Fibroblast of skin of right quadriceps (primary cell): ENCODE data around the gene PIK3C3.
A peak's percentile ranks its signal among the peaks of the same experiment; 100 is the strongest.

Experiments
- DNase-seq: peaks from one replicate; pipeline ENCODE4 v3.0.0-alpha.2; 2013

The PIK3C3 gene

DNA sequence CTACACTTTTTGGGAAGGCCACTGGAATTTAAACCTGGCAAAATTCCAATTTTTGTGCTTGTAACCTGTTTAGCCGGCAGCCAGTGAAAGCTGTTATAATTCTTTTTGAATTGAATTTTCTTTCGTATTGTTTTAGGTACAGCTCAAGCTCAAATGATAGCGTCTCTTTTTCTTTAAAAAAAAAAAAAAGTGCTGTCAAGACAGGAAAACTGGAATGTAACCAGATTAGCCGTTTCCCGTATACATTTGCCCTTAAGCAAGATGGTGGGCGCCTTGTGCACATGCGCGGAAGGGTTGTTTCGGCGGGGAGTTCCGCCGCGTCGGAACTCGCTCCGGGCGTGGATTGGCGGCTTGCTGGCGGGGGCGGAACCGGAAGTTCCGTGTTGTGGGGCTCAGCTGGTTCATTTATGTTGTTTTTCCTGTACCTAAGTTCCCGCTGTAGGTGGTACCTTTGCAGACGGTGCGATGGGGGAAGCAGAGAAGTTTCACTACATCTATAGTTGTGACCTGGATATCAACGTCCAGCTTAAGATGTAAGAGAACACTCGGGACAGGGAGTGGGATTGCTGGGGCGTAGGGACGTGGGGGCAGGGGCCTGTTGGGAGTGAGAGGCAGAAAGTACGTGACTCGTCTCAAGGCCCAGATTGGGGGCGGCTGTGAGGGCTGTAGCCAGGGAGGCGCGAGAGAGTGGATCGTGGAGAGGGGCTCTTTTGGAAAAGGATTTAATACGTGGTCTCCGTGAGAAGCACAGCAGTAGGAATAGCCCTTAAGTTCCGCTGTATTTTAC lies at the start of gene PIK3C3:
PIK3C3 (plus strand) TSS at position 408 of the 787 bp plus-strand sequence; CDS start at position 466, 58 bp downstream.
- peak; percentile 97 for DNase-seq

DNA sequence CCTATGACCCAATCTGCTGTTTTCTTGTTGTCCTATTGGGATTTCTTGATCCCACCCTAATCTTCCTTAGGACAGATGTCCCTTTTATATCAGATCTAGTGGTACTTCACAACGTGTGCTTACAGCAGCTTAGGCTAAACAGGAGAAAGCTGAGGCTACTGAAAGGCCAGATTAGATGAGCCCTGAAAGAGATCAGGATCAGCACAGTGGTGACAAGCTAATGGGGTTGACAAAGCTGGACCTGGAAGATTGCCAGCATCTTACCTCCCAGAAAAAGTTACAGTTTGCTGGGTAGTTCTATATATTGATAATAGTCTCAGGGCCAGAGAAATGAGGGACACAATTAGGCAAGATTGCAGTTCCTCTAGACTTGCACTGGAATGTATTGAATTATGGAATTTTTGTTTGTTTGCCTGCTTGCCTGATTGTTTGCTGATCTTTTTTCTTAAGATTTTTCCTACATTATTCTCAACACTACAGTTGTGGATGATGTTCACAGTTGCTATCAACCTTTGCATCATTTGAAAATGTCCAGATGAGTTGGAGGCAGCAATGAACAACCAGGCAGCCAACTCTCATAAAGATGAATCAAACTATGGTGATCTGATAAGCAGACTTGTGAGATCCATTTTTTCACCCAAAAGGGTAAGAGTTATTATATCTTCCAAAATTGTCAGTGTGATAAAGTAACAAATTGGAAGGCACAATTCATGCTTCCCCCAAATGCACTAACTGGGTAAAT lies 49.1 kb upstream of the PIK3C3 start:
- DNase-seq = no peak

DNA sequence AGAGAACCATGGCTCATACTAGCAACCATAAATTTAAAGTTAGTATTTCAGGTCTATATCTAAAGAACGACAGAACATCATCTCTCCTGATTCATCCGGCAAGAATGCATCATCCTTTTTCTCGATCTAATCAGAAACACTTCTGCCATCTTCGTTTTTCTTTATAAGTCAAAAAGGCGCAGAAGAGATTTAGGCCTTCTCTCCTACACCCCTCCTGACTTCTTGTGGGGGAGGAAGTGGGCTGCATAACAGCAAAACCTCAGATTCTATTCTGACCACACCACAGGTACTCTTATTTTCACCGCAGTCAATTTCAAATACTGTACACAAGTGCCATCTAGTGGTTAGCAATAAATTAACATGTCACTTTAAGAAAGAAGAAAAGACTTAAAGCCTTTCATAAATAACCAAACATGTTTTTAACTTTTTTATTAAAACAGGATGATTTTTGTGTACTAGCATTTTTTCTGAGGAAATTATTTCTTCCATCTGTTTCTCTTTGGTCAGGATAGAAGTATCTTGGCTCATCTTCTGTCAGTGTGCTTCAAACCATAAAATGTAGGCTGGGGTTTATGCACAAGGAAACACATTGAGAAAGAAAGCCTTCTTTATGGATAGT lies 48.4 kb upstream of the PIK3C3 start:
- DNase-seq = peak; percentile 73

DNA sequence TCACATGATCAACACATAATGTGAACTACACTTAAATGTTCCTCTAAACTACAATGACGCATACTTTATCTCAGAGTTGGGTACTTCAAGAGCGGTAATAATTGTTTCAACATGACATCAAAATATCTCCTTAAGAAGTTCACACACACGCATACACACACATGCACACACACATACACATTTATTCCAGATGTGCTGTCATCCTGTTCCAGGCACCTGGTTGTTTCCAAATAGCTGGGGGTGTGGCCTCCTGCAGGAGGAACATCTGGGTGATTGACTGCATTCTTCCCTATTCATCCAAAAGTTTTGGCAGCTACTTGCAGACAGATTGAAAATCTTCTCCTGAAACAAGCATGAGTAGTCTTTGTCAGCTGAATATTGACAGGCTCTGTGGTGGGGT lies 37.9 kb upstream of the PIK3C3 start:
- peak; percentile 21 for DNase-seq

DNA sequence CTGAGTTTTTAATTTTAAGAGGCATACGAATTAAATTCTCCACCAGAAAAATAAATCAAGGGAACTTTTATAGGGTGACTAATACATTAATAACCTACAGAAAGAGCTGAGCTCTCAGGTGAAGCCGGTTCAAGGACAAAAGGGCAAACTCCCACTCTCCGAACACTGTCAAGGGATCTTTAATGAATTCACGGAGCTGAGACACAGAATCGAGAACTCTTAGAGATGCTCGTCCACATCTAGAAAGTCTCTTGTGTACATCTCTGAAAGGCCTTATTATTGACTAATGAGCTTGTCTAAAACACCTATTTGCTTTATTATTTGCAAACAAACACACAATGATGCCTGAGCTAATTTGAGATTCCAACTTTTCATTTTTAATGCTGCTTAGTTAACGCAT lies 33.3 kb upstream of the PIK3C3 start:
- DNase-seq = no peak

DNA sequence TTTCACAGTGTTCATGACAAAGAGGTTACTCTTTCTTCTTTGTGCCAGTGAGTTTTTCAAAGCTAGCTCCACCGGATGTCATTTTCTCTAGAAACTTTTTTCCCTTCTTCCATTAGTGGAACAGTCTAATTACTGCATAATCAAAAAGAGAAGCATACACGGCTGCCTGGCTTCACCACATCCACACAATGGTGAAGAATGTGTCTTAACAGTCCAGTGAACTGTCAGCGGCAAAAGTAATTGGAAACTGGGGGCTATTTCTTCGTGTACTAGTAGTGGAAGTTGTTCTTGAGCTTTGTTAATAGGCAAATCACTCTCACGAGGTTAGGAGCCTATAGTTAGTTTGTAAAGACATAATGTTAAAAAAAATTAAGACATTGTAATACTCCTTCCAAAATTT lies 32.9 kb upstream of the PIK3C3 start:
- DNase-seq = no peak

DNA sequence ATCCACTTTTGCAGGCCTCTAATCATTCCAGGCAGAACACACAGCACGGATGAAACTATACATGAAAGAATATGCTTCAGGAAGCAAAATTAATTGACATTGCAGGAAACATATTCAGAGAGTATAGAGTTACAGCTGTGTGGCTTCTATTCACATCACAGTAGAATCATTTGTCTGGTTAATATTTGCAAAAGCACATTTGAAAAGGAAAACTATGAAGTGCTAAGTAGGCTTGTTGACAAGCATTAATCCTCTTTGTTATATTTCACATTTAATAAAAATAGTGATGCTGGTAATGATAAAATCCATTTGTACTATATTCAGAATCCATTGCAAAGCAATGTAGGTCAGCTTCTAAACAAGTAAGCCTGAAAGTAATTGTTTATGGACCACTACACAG lies 32.2 kb upstream of the PIK3C3 start:
- no peak for DNase-seq

DNA sequence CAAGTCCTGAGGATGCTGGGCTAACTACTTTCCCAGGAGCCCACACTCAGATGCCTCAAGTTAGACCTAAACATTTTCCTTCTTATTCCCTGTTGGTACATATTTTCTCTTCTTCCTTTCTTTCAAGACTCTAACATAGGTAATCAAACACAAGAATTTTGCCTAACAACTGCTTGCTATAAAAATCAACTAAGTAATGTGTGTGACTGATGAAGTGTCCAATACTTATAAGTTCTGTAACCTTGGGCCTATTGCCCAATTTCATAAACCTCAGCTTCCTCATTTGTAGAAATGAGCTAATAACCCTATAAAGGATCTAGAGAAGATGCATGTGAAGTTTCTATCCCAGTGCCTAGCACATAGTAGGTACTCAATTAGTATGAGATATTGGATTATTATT lies 31.6 kb upstream of the PIK3C3 start:
- no peak for DNase-seq

DNA sequence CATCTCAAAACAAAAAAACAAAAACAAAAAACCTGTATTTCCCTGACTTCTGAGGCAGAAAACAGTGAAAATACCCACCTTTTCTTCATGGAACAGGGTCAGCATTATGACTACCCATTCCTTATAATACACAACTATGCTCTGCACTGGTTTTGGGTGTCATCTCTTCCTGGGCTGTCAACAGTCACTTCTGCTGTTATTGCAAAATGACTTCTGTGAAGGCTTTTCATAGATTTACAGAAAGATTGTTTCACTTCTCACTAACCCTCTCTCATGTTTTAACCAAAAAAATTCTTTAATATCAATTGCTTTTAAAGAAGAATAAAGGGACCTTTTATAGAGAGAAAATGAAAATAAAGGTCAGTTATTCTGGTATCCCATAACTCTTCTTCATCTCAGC lies 26.5 kb upstream of the PIK3C3 start:
- no peak for DNase-seq

DNA sequence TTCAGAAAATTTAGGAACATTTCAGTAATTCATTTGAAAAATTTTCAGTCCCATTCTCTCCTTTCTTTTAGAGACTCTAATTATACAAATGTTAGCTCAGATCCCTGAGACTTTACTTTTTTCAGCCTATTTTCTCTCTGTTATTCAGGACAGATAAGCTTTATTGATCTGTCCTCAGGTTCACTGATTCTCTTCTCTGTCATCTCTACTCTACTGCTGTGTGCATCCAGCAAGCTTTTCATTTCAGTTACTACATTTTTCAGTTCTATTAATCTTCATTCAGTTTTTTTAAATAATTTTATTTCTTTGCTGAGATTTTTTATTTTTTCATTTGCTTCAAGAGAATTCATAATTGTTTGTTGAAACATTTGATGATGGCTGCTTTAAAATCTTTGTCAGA lies 22.1 kb upstream of the PIK3C3 start:
- no peak for DNase-seq

DNA sequence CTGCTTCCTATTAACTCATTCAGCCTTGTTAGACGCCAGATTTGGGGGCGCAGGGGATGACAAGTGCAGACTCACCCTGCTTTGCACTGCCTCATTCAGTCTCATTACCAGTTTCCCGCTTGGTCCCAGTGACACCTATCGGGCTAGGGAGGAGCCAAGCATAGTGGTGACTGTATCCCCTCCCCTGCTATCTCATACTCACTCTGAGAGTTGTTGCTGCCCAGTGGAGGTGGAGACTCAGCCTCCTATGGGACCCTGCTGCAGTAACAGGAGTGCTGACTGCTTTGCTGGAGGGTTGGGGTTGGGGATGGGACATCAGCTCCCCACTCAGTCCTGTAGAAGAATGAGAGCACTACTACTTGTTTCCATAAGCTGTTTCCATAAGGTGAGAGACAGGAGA lies 21.3 kb upstream of the PIK3C3 start:
- DNase-seq = no peak

DNA sequence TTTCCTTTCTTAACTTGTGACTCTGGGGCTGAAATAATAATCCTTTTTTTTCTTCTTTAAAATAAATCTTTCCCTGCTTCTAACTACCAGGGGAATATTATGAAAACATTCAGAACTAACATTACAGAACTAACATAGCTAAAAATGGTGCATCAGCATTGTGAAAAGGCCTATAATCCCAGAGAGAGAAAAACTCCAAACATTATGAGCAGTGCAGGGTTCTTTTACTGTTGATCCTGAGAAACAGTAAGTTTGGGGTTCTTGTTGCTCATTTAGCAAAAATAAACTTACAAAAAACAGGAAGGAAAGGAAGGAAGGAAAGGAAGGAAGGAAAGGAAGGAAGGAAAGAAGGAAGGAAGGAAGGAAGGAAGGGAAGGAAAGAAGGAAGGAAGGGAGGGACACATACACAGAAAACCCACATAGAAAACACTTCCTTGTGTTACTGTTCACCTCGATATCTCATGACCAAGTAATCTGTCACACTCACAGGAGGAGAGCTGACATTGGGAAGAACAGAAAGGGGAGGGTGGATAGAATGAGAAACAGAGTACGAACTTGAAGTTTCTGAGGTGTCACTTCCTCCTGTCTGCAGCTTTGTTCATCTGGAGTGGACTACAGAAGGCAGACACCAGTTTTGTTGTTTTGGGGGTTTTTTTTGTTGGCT lies 18.4 kb upstream of the PIK3C3 start:
- DNase-seq = no peak

DNA sequence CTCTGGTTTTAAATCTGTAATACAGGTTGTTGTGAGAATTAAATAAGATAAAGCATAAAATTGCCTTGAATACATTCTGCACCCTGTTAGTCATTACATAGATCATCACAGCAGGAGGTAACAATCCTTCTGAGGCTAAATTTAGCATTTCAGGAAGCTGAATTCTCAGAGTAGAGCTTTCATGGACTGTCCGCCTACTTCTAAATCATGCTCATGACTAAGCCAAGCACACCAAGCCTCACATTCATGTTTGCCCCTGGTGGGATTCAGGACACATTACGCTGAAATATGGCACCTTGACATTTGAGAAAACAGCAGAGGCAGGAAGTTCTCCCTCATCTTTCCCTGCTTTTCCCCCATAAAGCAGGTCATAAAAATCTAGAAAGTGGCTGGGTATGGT lies 16.6 kb upstream of the PIK3C3 start:
- DNase-seq = peak; percentile 97

DNA sequence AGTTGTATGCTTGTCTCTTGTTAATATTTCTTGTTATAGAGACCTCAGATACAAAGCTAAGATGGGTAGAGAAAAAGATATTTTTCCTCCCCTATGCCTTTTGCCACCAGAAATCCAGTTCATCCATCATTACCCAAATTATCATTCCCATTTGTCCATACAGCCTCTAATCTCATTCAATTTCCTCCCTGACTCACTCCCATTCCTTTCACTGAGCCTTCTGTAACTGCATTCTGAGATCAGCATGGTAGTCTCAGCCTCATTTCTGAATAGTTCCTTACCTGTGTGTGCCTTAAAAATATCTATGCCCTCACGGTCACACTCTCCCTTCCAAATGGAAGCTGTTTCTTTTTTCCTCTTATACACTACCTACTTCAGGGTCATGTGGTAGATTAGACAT lies 15.7 kb upstream of the PIK3C3 start:
- peak; percentile 34 for DNase-seq

DNA sequence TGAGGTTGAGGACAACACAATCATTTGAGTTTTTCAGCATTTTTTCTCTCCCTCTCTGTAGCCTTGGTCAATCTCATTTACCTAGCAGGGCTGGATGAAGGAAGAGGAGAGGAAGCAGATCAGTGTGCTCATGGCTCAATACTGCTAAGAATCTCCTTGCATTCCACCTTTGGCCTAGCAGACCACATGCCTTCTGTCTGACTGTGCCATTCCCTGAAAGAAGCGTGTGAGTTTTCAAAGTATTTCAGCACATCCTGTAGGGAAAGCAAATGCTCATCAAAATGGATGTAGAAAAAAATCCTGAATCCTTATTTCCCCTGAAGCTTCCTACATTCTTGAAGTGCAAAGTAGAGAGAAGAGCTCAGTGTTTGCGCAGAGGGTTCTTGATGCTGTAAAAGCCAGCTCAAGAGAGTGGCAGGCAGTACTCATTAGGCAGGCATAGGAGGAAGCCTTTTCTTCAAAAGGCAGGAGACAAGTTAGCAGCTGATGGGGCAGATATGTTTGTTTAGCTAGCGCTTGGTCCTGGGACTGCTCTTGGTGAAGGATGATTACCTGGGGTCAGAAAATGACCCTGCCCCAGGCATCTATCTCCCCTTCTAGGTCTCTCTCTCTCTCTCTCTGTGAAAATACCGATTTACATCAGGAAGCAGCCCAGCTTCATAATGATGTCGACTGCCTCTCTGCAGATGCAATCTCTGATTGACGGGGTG lies 14.4 kb upstream of the PIK3C3 start:
- DNase-seq = peak; percentile 96

DNA sequence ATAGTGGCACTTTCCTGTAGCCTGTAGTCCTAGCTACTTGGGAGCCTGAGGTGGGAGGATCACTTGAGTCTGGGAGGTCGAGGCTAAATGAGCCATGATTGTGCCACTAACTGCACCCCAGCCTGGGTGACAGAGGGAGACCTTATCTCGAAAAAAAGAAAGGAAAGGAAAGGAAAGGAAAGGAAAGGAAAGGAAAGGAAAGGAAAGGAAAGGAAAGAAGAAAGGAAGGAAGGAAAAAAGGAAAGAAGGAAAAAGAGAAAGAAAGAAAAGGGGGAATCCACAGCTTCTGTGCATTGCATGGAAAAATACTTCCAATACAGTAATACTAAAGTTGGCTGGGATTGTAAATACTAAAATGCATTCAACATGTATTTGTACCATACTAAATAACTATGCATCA lies 12.8 kb upstream of the PIK3C3 start:
- DNase-seq = no peak

DNA sequence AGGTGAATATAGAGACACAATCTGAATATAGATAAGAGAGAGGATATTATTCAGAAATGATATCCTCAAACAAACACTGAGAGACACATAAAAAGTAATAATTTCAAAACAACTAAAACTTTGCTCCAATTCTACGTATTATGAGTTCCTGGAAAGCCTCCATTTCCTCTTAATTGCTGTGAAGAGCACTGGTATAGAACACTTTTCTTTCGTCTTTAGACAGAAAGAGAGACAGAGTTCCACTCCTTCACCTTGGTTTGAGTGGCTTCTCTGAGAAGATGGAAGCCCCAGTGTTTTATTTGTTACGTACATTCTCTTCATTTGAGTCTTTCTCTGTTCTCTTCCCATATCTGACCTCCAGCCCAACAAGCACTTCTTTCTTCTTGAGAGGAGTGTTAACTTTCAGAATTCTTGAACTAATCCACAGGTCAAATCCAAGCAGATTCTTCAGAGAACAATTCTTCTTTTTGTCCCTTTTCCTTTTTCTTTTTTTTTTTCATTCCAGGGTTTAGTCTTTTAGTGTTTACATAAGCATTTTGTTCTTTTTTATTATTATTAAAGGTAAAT lies 6.4 kb upstream of the PIK3C3 start:
- no peak for DNase-seq

DNA sequence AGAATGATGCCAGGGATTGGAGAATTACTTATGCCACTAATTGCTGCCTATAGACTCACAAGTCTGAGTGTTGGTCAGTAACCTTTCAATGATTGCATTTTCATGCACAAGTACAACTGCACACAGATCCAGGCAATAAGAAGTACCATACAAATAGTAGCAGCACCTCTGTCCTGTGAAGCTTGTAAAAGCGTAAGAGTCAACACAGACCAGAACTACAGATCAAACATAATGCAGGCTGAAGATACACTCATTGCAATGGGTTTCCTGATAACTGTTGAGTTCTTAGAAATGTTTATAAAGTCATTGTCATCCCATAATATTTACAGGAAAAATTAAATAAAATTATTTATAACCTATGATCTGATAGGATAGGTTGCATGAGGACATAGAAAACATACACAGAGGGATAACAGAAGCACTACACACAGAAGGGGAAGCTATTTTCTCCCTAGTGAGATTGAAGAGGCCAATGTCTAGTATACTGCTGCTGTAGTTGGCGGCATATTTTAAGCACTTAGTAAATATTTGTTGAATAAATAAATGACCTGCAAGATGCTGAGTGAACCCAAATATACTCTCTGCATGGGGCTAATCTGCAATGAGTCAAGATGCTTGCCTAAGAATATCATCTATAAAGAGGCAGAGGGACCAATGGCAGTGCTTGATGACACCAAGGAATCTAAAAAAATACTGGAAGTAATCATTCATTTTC lies 5.7 kb upstream of the PIK3C3 start:
- no peak for DNase-seq

DNA sequence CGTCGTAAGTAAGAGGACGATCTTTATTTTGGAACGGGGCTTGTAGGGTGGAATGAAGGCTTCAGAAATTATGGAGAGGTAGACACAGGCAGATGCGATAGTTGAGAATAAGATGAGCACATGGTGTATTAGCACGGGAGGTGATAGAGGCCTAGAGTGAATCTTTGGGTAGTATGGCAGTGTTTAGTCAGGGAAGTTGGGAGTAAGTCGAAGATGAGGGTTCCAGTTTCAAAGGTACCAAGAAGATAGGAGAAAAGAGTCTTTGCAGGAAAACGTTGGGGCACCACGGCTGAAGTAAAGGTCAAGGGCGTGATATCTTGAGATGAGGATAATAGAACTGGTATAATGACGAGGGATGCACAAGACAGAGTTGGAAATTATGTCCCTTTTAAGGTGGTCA lies 654 bp downstream of the PIK3C3 start:
- DNase-seq = no peak

DNA sequence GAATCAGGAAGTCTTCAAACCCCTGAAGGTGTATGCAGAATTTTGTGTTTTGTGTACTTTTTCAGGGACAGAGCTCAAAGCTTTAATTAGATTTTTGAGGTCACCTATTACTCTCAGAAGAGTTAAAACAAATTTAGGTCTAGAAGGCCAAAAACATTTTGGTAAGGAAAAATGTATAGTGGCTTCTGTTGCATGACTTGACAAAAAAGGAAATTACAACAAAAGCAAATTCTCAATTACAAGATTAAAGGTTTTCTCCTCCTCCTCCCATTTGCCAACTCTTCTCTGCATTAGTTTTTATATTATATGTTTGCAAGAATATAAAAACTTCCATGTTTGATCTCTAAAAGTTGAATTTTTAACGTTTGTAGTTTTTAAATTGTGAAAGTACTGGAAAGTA lies 4.0 kb downstream of the PIK3C3 start:
- DNase-seq = no peak

DNA sequence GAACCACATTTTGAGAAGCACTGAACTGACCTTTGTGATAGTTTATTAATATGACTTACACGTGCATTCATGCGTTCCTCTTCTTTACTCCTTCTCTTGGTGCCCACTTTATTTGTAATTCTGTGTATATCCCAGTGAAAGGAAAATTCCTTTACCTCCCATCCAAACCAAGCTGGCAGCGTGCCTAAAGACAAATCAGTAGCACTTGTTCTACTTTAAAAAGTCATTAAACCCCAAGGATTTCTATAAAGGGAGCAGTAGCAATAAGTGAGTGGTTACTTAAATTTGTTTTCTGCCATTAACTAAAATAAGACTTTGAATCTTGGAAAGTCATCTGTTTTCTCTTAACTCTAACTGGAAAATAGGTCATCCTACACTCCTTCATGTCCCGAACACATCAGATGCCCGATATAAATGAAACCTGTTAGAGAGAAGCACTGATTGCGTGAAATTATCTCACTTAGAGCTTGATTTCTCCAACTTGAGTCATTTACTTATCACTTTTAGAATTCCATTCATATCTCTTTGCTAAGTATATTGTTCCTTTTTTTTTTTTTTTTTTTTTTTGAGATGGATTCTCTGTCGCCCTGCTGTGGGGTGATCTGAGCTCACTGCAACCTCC lies 10.7 kb downstream of the PIK3C3 start:
- DNase-seq = no peak
